Endometrial microvascular endothelial cells (primary cell): ENCODE data around the gene HINFP. TPM values are rescaled to one million over a fixed set of nuclear protein-coding genes. Genes with fewer than 3 reads are reported as not detected.

ENCODE experiments used
- in situ Hi-C: cut with HindIII; loops from 2 replicates; pipeline ENCODE4 v1.10.0; 2017; ENCODE audit warnings: low sequenced_read_pairs, low pct_unique_long_range_greater_than_20kb; ENCODE audit errors: inconsistent ontology term
- total RNA-seq: library from RNA; depleted of rRNA; stranded (reverse); fragments of >200 nt; gene quantifications from one replicate; pipeline ENCODE4 v1.2.3, GENCODE V29; 2015; ENCODE audit errors: inconsistent ontology term

The HINFP gene
- total RNA-seq, 1 donor from 2014 or later = 11.4 TPM

- in situ Hi-C loops = no loop called here
Measured at GRCh38 chr11:119095066-119095880, 26.1 kb upstream of the HINFP start.

DNA sequence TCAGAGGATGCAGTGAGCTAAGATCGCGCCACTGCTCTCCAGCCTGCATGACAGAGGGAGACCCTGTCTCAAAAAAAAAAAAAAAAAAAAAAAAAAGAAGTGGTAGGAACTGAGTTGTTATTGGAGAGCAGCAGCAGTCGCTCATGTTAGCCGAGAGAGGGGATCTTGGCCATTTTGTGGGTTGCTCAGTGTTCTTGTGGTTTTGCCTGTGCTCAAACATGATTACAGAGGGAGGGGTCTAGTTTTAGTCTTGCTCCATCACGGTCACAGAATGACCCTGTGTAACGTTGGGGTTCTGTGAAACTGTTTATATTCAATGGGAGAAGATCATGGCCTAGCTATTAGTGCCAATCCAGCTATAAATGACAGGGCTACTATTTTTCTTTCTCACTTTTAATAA, 21.7 kb upstream of the HINFP start:
- in situ Hi-C loops = loop anchor here (25.0 kb wide), 1 partner anchor 163 kb away; no protein-coding TSS in a partner anchor

DNA sequence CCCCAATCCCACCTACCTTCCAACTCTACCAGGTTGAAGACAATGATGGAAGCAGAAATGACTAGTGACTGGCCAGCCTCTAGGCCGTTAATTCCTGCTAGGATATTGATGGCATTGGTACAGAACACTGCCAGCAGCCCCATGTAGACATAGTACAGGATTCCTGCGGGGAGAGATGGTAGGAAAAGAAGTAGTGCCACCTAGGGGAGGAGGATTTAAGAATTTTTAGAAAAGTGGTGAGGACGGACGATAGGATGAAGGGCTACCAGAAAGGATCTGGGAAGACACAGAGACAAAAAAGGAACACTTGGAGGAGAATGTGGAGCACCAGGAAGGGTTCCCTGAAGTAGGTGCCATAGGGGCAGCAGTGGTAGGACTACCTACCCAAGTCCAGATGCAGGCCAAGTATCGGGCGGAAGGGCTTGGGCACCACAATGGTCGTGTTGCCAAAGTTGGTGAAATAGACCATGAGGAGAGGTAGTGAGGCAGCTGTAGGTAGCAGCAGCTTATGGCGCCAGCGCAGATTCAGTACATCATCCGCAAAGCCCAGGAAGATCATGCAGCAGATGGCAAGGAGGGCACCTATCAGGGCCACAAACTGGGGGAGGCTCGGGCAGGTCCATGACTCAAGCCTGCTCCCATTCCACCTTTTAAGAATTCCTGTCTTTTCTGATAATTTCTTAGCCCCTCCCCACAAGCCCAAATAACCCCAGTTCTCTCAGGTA, 21.0 kb upstream of the HINFP start:
- in situ Hi-C loops = loop anchor here (25.0 kb wide), 1 partner anchor 162 kb away; no protein-coding TSS in a partner anchor

GRCh38 chr11:119100994-119101758, 20.2 kb upstream of the HINFP start:
- in situ Hi-C loops = loop anchor here (25.0 kb wide), 1 partner anchor 161 kb away; no protein-coding TSS in a partner anchor

DNA sequence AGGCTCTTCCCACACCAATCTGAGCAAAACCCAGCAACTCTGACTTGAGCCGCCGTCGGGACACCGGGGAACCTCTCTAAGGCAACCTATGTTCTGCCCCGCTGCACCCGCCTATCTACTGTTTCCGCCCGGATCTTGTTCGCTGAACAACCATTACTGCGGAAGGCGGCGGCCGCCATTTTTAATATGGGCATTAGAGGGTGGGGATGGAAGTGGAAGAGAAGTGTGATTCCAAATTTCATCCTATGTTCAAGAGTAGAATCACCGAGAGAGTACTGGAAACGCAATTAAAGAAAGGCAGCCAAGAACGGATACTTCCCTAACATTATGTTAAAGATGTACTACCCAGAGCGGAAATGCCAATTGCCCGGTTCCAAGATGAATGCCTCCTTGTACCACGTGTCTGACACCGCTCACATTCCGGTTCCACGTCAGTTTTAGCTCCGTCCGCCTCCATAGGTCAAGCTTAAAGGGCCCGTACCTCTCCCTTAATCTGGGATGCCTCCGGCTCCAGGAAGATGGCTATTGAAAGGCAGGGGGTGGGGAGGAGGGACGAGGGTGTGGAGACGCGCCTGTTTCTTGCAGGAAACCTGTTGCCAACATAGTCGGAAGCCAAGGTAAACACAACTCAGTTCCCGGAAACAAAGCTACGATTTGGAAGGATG, 19.5 kb upstream of the HINFP start, which contains the start of gene DPAGT1:
Gene DPAGT1 (minus strand): TSS at position 95 of the 665 bp plus-strand sequence. CDS start 198 bp downstream, outside the sequence.
- in situ Hi-C loops = loop anchor here (25.0 kb wide), 1 partner anchor 160 kb away; no protein-coding TSS in a partner anchor

- in situ Hi-C loops = loop anchor here (25.0 kb wide), 1 partner anchor 159 kb away; no protein-coding TSS in a partner anchor
Measured at GRCh38 chr11:119103161-119103664, 18.2 kb upstream of the HINFP start.

- in situ Hi-C loops = loop anchor here (25.0 kb wide), 1 partner anchor 159 kb away; no protein-coding TSS in a partner anchor
Measured at GRCh38 chr11:119103793-119104192, 17.6 kb upstream of the HINFP start.

DNA sequence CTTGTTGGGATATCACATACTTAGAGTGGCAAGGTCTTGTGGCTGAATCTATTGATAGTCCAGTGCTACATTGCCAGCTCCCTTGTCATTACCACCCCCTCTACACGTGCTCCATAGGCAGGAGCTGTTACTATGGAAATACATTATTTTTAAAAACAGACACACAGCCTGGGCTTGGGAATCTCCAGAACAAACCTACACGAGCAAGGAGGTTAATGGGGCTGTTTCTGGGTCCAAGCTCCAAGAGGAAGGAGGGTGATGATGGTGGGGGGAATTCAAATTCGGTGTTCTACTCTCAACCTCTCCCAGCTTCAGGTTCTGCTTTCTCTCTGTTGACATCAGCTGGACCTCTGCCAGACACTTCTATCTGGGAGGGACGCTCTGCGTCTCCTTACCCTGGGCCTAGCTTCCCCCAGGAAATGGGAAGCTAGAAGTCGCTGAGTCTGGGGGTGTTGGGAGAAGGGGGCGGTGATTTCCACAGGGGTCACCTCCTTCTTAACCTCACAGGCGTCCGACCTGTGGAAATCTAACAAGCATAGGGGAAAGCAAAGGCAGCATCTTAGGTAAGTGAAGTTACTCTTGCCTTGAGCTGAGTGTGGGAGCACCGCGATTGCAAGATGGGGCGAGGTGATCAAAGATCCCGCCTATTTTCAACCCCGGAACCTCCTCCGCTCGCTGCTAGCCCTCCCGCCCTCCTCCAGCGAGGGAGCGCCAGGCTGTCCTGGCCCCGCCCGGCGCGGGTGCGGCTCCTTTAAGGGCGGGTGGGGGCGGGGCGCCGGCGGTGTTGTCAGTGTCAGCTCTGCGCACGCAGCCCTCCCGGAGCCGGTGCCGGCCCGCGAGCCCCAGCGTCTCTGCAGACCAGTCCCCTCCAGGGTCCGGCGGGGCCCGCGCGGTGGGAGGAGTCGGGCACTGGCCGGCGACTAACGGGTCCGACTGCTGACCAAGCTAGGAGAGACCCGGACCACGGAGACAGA, 14.5 kb upstream of the HINFP start, which contains the start of gene C2CD2L:
Gene C2CD2L (plus strand): TSS at position 781 of the 974 bp plus-strand sequence. CDS start 398 bp downstream, outside the sequence.
- in situ Hi-C loops = loop anchor here (25.0 kb wide), 1 partner anchor 155 kb away; no protein-coding TSS in a partner anchor

- in situ Hi-C loops = loop anchor here (25.0 kb wide), 1 partner anchor 155 kb away; no protein-coding TSS in a partner anchor
Measured at GRCh38 chr11:119107538-119108145, 13.7 kb upstream of the HINFP start.

- in situ Hi-C loops = loop anchor here (25.0 kb wide), 1 partner anchor 154 kb away; no protein-coding TSS in a partner anchor
Measured at GRCh38 chr11:119108146-119108856, 13.1 kb upstream of the HINFP start.

DNA sequence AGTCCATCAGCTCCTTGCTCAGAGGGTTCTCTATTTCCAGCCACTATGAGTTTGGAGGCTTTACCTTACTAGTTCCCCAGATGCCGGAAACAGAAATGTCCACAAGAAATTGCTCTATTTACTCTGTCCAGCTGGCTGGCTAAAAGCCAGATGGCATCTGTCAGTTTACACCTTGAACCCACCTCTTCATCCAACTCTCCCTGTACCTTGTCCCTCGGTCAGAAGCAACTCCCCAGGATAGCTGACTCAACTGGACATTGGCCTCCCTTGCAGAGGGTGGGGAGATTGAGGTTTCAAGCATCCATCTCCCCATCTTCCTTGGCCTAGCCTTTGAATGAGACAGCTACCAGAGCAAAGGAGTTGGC, 12.5 kb upstream of the HINFP start:
- in situ Hi-C loops = loop anchor here (25.0 kb wide), 1 partner anchor 153 kb away; no protein-coding TSS in a partner anchor

GRCh38 chr11:119109843-119110242, 11.5 kb upstream of the HINFP start:
- in situ Hi-C loops = loop anchor here (25.0 kb wide), 1 partner anchor 152 kb away; no protein-coding TSS in a partner anchor

DNA sequence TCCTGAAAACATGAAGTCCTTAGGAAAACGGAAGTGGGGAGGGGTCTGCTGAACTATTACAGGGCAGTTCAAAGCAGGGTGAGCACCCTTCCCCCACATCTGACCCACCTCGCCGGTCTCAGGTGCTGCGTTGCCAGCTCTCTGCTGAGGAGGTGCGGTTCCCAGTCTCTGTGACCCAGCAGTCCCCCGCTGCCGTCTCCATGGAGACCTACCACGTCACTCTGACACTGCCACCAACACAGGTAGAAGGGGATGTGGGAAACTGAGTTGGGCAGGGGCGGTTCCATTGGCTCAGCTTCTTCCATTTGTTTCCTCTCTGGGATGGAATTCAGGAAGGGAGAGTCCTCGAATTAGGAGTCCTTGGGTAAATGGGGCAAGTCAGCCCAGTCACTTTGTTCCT, 10.9 kb upstream of the HINFP start:
- in situ Hi-C loops = loop anchor here (25.0 kb wide), 1 partner anchor 152 kb away; no protein-coding TSS in a partner anchor

DNA sequence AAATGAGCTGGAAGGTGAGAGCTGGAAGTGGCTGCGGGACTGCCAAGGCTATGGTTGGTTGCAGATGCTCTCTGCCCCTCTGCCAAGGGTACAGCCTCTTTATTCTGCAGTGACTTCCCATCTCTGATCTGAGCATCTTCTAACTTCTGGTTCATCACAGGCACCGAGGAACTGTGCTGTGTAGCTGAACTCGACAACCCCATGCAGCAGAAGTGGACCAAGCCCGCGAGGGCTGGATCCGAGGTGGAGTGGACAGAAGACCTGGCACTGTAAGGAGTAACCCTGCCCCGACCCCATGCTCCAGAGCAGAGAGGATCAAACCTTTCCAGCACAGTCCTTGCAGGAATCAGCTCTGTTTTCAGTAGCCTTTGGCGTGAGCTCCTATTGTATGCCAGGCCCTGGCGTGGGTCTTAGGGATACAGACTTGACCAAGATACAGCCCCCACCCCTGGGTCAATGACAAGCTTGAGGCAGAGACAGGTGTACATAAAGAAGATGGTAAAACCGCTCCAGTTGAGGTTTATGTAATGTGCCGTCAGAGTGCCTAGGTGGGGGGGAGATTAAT, 9.9 kb upstream of the HINFP start:
- in situ Hi-C loops = loop anchor here (25.0 kb wide), 1 partner anchor 151 kb away; no protein-coding TSS in a partner anchor

- in situ Hi-C loops = loop anchor here (25.0 kb wide), 1 partner anchor 150 kb away; no protein-coding TSS in a partner anchor
Measured at GRCh38 chr11:119112314-119113020, 8.9 kb upstream of the HINFP start.
